ENCODE results near the gene NUDT21.

Gene NUDT21

GRCh38 chr16:56480776-56481467, 29.8 kb upstream of the NUDT21 start:
- no peak for DNase-seq
- H3K27ac ChIP-seq (ENCODE audit: insufficient read depth, low read length, poor library complexity, severe bottlenecking), result no peak overlapping the region

GRCh38 chr16:56479469-56479868, 28.3 kb upstream of the NUDT21 start:
- no peak for DNase-seq
- H3K36me3 ChIP-seq (ENCODE audit: control insufficient read depth, insufficient read depth, low read length), result peaks cover 40% of the 10 kb centered on the region
- no peak overlapping the region for H3K27ac ChIP-seq (ENCODE audit: insufficient read depth, low read length, poor library complexity, severe bottlenecking)
- no peak overlapping the region for H3K4me3 ChIP-seq (ENCODE audit: insufficient read depth, low read depth, low read length, poor library complexity, severe bottlenecking)
- H3K4me1 ChIP-seq (ENCODE audit: control insufficient read depth, insufficient read depth, low read length, poor library complexity, severe bottlenecking), result no peaks in the 10 kb centered on the region
- H3K27me3 ChIP-seq (replicated peaks; ENCODE audit: control insufficient read depth, insufficient read depth, low read length, poor library complexity, severe bottlenecking), result no peaks in the 10 kb centered on the region
- no peaks in the 10 kb centered on the region for H3K9me3 ChIP-seq (ENCODE audit: control insufficient read depth, low read length)

More at GRCh38 chr16:56480776-56481467, 29.8 kb upstream of the NUDT21 start:
- Histone ChIP-seq H3K9me3 (ENCODE audit: control insufficient read depth, low read length) (no peaks in the 10 kb centered on the region), H3K4me1 (ENCODE audit: control insufficient read depth, insufficient read depth, low read length, poor library complexity, severe bottlenecking) (no peaks in the 10 kb centered on the region), H3K4me3 (ENCODE audit: insufficient read depth, low read depth, low read length, poor library complexity, severe bottlenecking) (no peak overlapping the region), H3K27me3 (replicated peaks; ENCODE audit: control insufficient read depth, insufficient read depth, low read length, poor library complexity, severe bottlenecking) (no peaks in the 10 kb centered on the region), H3K36me3 (ENCODE audit: control insufficient read depth, insufficient read depth, low read length) (peaks cover 28% of the 10 kb centered on the region)

DNA sequence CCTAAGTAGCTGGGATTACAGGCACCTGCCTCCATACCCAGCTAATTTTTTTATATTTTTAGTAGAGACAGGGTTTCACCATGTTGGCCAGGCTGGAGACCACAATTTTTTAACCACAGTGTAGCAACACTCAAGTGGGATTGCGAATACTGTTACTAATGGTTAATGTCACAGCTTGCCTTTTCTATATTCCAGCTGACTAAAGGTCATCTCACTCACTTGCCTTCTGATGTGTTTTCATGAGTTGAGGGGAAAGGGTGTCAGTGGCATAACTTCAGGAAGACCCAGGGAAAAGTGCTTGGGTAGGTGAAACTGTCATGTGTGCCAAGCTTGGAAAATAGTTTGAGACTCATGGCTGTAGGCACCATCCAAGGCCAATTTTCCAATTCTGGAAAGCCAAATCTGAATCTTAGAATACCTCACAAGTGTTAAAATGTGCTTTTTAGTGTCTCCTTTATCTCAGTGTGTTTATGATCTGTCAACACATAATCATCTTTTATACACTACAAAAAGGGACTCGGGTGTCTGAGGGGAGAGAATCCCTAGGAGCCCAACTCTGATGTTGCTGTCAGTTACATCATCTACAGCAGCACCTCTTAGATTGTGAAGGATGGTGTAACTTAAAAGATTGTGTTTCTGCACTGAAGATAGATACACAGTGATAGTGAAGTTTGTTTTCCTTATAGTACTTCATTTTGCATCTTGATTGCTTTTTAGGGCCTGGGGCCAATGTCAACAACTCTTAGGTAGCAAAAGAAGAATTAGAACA, 27.3 kb upstream of the NUDT21 start:
- Histone ChIP-seq H3K9me3 (ENCODE audit: control insufficient read depth, low read length) (no peaks in the 10 kb centered on the region), H3K27ac (ENCODE audit: insufficient read depth, low read length, poor library complexity, severe bottlenecking) (no peak overlapping the region), H3K4me3 (ENCODE audit: insufficient read depth, low read depth, low read length, poor library complexity, severe bottlenecking) (no peak overlapping the region), H3K4me1 (ENCODE audit: control insufficient read depth, insufficient read depth, low read length, poor library complexity, severe bottlenecking) (no peaks in the 10 kb centered on the region), H3K27me3 (replicated peaks; ENCODE audit: control insufficient read depth, insufficient read depth, low read length, poor library complexity, severe bottlenecking) (no peaks in the 10 kb centered on the region), H3K36me3 (ENCODE audit: control insufficient read depth, insufficient read depth, low read length) (peaks cover 42% of the 10 kb centered on the region)
- DNase-seq, result no peak

DNA sequence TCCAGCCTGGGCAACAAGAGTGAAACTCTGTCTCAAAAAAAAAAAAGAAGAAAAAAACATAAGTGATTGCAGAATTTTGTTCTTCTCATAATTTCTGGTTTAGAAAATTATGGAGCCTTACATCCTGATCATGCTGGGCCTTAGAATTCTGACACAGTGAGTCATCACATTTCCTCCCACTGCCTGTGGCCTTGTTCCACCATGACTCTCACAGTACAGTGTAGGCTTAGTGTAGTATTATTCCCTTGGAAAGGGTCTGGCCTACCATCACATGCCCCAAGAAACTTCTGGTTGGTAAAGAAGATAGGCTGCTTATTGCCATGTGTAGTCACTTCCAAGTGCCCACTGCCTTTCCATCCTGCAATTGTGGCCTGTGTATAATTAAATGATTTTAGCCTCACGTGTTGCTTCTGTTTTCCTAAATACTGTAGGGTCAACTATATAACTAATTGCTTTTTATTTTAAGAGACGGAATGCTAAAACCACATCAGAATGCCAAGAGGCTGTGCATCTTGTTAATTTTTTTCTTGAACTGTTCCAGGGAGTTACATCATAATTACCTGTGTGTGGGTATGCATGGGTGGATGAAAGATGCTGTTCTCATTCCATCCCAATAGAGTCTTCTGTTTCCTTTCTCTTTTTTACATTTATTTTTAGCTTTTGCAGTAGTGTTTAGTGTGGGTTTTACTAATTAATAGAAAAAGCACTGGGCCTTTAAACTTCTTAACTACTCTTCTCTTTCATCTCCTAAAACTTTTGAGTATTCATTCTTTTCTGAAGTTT, 26.2 kb upstream of the NUDT21 start:
- no peaks in the 10 kb centered on the region for H3K4me1 ChIP-seq (ENCODE audit: control insufficient read depth, insufficient read depth, low read length, poor library complexity, severe bottlenecking)
- H3K9me3 ChIP-seq (ENCODE audit: control insufficient read depth, low read length), result no peaks in the 10 kb centered on the region
- H3K4me3 ChIP-seq (ENCODE audit: insufficient read depth, low read depth, low read length, poor library complexity, severe bottlenecking), result no peak overlapping the region
- no peak for DNase-seq
- no peaks in the 10 kb centered on the region for H3K27me3 ChIP-seq (replicated peaks; ENCODE audit: control insufficient read depth, insufficient read depth, low read length, poor library complexity, severe bottlenecking)
- no peak overlapping the region for H3K27ac ChIP-seq (ENCODE audit: insufficient read depth, low read length, poor library complexity, severe bottlenecking)
- peaks cover 52% of the 10 kb centered on the region for H3K36me3 ChIP-seq (ENCODE audit: control insufficient read depth, insufficient read depth, low read length)

DNA sequence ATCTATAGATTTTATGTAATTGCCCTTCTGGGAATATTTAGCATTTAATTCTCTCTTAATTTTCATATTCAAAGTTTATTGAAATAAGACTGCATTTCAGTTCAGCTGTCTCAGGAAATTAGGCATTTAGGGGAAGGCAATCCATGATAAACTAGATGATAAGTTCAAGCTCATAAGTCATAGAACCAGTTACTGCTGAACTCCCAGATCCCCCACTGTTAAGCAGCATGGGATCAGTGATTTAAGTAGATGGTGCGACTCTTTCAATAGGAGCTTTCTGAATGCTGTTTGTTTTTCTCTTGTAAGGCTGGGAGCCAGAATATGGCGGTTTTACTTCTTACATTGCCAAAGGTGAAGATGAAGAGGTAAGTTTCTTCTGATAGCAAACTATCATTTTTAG, 24.1 kb upstream of the NUDT21 start:
- DNase-seq, result no peak
- peaks cover 71% of the 10 kb centered on the region for H3K36me3 ChIP-seq (ENCODE audit: control insufficient read depth, insufficient read depth, low read length)

DNA sequence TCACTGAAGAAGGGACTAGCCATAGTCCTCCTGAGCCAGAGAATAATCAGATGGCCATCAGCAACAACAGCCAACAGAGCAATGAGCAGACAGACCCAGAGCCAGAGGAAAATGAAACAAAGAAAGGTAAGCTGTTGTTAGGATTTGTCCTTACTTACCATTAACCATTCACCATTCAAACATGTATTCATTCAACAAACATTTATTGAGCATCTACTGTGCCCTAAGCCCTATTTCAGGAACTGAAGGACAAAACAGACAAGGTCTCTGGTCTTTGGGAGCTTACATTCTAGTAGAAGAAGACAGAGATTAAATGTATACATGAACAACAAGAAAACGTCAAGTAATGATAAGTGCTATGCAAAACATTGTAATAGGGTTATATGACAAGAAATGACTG, 19.5 kb upstream of the NUDT21 start:
- peaks cover 83% of the 10 kb centered on the region for H3K36me3 ChIP-seq (ENCODE audit: control insufficient read depth, insufficient read depth, low read length)
- H3K27me3 ChIP-seq (replicated peaks; ENCODE audit: control insufficient read depth, insufficient read depth, low read length, poor library complexity, severe bottlenecking), result no peaks in the 10 kb centered on the region
- no peaks in the 10 kb centered on the region for H3K4me1 ChIP-seq (ENCODE audit: control insufficient read depth, insufficient read depth, low read length, poor library complexity, severe bottlenecking)
- no peak overlapping the region for H3K27ac ChIP-seq (ENCODE audit: insufficient read depth, low read length, poor library complexity, severe bottlenecking)
- DNase-seq, result no peak
- no peak overlapping the region for H3K4me3 ChIP-seq (ENCODE audit: insufficient read depth, low read depth, low read length, poor library complexity, severe bottlenecking)
- H3K9me3 ChIP-seq (ENCODE audit: control insufficient read depth, low read length), result no peaks in the 10 kb centered on the region

More for the DNA sequence above, 24.1 kb upstream of the NUDT21 start:
- Histone ChIP-seq H3K4me1 (ENCODE audit: control insufficient read depth, insufficient read depth, low read length, poor library complexity, severe bottlenecking) (no peaks in the 10 kb centered on the region), H3K27ac (ENCODE audit: insufficient read depth, low read length, poor library complexity, severe bottlenecking) (no peak overlapping the region), H3K27me3 (replicated peaks; ENCODE audit: control insufficient read depth, insufficient read depth, low read length, poor library complexity, severe bottlenecking) (no peaks in the 10 kb centered on the region), H3K4me3 (ENCODE audit: insufficient read depth, low read depth, low read length, poor library complexity, severe bottlenecking) (no peak overlapping the region), H3K9me3 (ENCODE audit: control insufficient read depth, low read length) (no peaks in the 10 kb centered on the region)

GRCh38 chr16:56470232-56470631, 19.1 kb upstream of the NUDT21 start:
- Histone ChIP-seq H3K36me3 (ENCODE audit: control insufficient read depth, insufficient read depth, low read length) (peaks cover 83% of the 10 kb centered on the region), H3K9me3 (ENCODE audit: control insufficient read depth, low read length) (no peaks in the 10 kb centered on the region), H3K27me3 (replicated peaks; ENCODE audit: control insufficient read depth, insufficient read depth, low read length, poor library complexity, severe bottlenecking) (no peaks in the 10 kb centered on the region), H3K27ac (ENCODE audit: insufficient read depth, low read length, poor library complexity, severe bottlenecking) (no peak overlapping the region), H3K4me3 (ENCODE audit: insufficient read depth, low read depth, low read length, poor library complexity, severe bottlenecking) (no peak overlapping the region), H3K4me1 (ENCODE audit: control insufficient read depth, insufficient read depth, low read length, poor library complexity, severe bottlenecking) (no peaks in the 10 kb centered on the region)
- DNase-seq, result no peak

GRCh38 chr16:56469748-56470147, 18.6 kb upstream of the NUDT21 start:
- H3K27ac ChIP-seq (ENCODE audit: insufficient read depth, low read length, poor library complexity, severe bottlenecking), result no peak overlapping the region

DNA sequence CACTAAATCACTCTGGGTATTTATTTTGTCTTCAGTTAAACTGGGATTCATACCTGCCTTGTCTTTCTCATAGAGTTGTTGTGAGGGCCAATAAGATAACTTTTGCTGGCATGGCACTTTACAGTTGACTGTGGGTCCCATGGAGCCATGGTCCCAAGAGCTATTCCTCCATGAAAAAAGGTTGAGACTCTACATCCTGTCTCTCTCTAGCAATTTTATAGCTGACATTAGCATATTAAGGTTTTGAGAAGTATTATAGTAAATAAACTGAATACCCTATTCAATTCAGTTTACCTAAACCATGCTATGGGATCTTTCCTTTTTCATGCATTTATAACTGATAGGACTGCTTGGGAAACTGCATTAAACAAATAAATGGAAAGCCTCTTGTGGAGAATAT, 17.7 kb upstream of the NUDT21 start:
- Histone ChIP-seq H3K27ac (ENCODE audit: insufficient read depth, low read length, poor library complexity, severe bottlenecking) (no peak overlapping the region), H3K4me3 (ENCODE audit: insufficient read depth, low read depth, low read length, poor library complexity, severe bottlenecking) (no peak overlapping the region), H3K36me3 (ENCODE audit: control insufficient read depth, insufficient read depth, low read length) (peaks cover 86% of the 10 kb centered on the region), H3K9me3 (ENCODE audit: control insufficient read depth, low read length) (no peaks in the 10 kb centered on the region), H3K4me1 (ENCODE audit: control insufficient read depth, insufficient read depth, low read length, poor library complexity, severe bottlenecking) (no peaks in the 10 kb centered on the region), H3K27me3 (replicated peaks; ENCODE audit: control insufficient read depth, insufficient read depth, low read length, poor library complexity, severe bottlenecking) (no peaks in the 10 kb centered on the region)
- no peak for DNase-seq

More at GRCh38 chr16:56469748-56470147, 18.6 kb upstream of the NUDT21 start:
- Histone ChIP-seq H3K4me1 (ENCODE audit: control insufficient read depth, insufficient read depth, low read length, poor library complexity, severe bottlenecking) (no peaks in the 10 kb centered on the region), H3K27me3 (replicated peaks; ENCODE audit: control insufficient read depth, insufficient read depth, low read length, poor library complexity, severe bottlenecking) (no peaks in the 10 kb centered on the region), H3K36me3 (ENCODE audit: control insufficient read depth, insufficient read depth, low read length) (peaks cover 84% of the 10 kb centered on the region), H3K9me3 (ENCODE audit: control insufficient read depth, low read length) (no peaks in the 10 kb centered on the region), H3K4me3 (ENCODE audit: insufficient read depth, low read depth, low read length, poor library complexity, severe bottlenecking) (no peak overlapping the region)
- DNase-seq, result no peak

GRCh38 chr16:56466344-56466743, 15.2 kb upstream of the NUDT21 start:
- Histone ChIP-seq H3K27me3 (replicated peaks; ENCODE audit: control insufficient read depth, insufficient read depth, low read length, poor library complexity, severe bottlenecking) (no peaks in the 10 kb centered on the region), H3K27ac (ENCODE audit: insufficient read depth, low read length, poor library complexity, severe bottlenecking) (no peak overlapping the region), H3K9me3 (ENCODE audit: control insufficient read depth, low read length) (no peaks in the 10 kb centered on the region), H3K4me1 (ENCODE audit: control insufficient read depth, insufficient read depth, low read length, poor library complexity, severe bottlenecking) (no peaks in the 10 kb centered on the region), H3K36me3 (ENCODE audit: control insufficient read depth, insufficient read depth, low read length) (peaks cover 75% of the 10 kb centered on the region), H3K4me3 (ENCODE audit: insufficient read depth, low read depth, low read length, poor library complexity, severe bottlenecking) (no peak overlapping the region)
- DNase-seq, result no peak
